ENCODE measurements around the gene POC1A.
"Not testable (repeated sequence)": the region's sequence is repeated elsewhere in the genome, so short reads cannot be mapped to it uniquely, and the experiment has no call there.

POC1A gene

DNA sequence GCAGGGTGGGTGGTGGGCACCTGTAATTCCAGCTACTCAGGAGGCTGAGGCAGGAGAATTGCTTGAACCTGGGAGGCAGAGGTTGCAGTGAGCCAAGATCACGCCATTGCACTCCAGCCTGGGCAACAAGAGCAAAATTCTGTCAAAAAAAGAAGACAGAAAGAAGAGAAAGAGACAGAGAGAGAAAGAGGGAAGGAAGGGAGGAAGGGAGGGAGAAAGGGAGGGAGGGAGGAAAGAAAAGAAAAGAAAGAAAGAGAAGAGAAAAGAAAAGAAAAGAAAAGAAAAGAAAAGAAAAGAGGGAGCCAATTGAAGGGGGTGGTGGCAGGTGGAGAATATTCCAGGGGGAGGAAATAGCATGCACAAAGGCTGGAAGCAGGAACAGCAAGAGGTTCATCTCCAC, 111.2 kb downstream of the POC1A start:
- H3K4me3 ChIP-seq (ENCODE audit: low read length in 2 of 2); H3K27ac ChIP-seq (ENCODE audit: low read length); H3K36me3 ChIP-seq (ENCODE audit: control insufficient read depth in 2 of 2, insufficient read depth in 2 of 2, low read length in 2 of 2); H3K9me3 ChIP-seq (ENCODE audit: control insufficient read depth in 2 of 2, low read length in 2 of 2); H3K9ac ChIP-seq (ENCODE audit: low read length in 2 of 2); H3K27me3 ChIP-seq (ENCODE audit: control insufficient read depth in 1 of 2, insufficient read depth in 2 of 2, low read length in 2 of 2): not testable (repeated sequence)
- H3K4me1 ChIP-seq (ENCODE audit: control insufficient read depth, insufficient read depth, low read length), result peaks cover 12% of the 10 kb centered on the region

DNA sequence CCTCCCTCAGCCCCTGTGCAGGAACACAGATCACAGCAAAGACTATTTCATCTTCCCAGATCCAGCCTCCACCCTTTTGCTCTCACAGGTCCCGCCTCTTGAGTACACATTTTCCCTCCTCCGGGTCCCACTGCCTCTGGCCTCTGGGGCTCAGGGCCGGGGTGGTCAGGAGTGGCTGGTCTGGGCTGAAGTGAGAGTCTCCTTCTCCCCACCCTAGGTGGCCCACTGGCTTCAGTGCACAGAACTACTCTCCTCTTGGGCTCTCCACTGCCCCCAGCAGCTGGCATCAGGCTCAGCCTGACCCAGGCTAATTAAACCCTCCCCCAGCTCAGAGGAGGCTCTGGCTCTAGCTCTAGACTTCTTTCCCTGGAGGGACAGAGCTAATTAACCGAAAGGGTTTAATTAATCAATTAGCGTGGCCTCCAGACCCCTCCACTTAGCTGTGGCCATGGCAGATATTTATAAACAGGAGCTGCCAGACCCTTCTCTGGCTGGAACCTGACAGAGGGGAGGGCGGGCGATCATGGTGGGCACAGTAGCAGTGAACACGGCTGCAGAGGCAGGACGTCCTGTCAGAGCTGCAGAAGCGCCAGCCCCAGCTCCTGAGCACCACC, 113.0 kb downstream of the POC1A start:
- Histone ChIP-seq H3K9ac (ENCODE audit: low read length in 2 of 2) (no peak overlapping the region), H3K36me3 (ENCODE audit: control insufficient read depth in 2 of 2, insufficient read depth in 2 of 2, low read length in 2 of 2) (no peaks in the 10 kb centered on the region), H3K27ac (ENCODE audit: low read length) (no peak overlapping the region), H3K27me3 (ENCODE audit: control insufficient read depth in 1 of 2, insufficient read depth in 2 of 2, low read length in 2 of 2) (no peaks in the 10 kb centered on the region), H3K9me3 (ENCODE audit: control insufficient read depth in 2 of 2, low read length in 2 of 2) (no peaks in the 10 kb centered on the region), H3K4me1 (ENCODE audit: control insufficient read depth, insufficient read depth, low read length) (peaks cover 3% of the 10 kb centered on the region), H3K4me3 (ENCODE audit: low read length in 2 of 2) (no peak overlapping the region)

DNA sequence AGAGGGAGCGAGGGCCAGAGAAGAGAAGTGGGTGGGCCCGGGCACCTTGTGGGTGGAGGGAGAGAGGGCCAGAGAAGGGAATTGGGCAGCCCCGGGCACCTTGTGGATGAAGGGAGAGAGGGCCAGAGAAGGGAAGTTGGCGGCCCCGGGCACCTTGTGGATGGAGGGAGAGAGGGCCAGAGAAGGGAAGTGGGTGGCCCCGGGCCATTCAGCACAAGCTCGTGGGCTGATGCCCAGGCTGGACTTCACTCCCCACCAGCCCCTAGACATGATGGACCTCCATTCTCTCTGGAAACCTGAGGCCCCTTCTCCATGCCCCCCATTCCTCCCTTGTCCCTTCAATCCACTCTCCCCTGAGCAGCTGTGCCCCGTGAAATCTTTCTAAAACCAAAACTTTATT, 113.6 kb downstream of the POC1A start:
- no peak overlapping the region for H3K9ac ChIP-seq (ENCODE audit: low read length in 2 of 2)
- H3K27me3 ChIP-seq (ENCODE audit: control insufficient read depth in 1 of 2, insufficient read depth in 2 of 2, low read length in 2 of 2), result no peaks in the 10 kb centered on the region
- no peaks in the 10 kb centered on the region for H3K9me3 ChIP-seq (ENCODE audit: control insufficient read depth in 2 of 2, low read length in 2 of 2)
- H3K4me1 ChIP-seq (ENCODE audit: control insufficient read depth, insufficient read depth, low read length), result peaks cover 3% of the 10 kb centered on the region
- no peak overlapping the region for H3K4me3 ChIP-seq (ENCODE audit: low read length in 2 of 2)
- no peaks in the 10 kb centered on the region for H3K36me3 ChIP-seq (ENCODE audit: control insufficient read depth in 2 of 2, insufficient read depth in 2 of 2, low read length in 2 of 2)
- H3K27ac ChIP-seq (ENCODE audit: low read length), result no peak overlapping the region

DNA sequence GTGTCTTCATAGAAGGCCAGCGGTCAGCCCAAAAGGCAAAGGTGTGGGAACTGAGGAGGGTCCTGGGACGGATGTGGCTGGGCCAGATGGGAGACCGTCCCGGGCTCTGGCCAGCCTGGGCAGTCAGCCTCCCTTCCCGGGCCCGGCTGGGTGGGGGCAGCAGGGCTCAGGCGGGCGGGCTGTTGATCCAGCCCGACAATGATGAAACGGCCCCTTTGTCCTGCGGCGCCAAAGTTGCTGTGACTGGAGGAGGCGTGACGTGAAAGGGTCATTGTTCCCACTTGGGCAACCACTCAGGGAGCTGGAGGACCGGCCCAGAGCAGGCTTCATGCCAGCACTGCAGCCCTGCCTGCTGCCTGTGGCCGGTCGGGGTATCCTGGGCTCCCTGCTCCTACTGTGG, 114.4 kb downstream of the POC1A start:
- Histone ChIP-seq H3K36me3 (ENCODE audit: control insufficient read depth in 2 of 2, insufficient read depth in 2 of 2, low read length in 2 of 2) (no peaks in the 10 kb centered on the region), H3K4me3 (ENCODE audit: low read length in 2 of 2) (no peak overlapping the region), H3K9ac (ENCODE audit: low read length in 2 of 2) (no peak overlapping the region), H3K27ac (ENCODE audit: low read length) (no peak overlapping the region), H3K27me3 (ENCODE audit: control insufficient read depth in 1 of 2, insufficient read depth in 2 of 2, low read length in 2 of 2) (no peaks in the 10 kb centered on the region), H3K4me1 (ENCODE audit: control insufficient read depth, insufficient read depth, low read length) (peaks cover 3% of the 10 kb centered on the region), H3K9me3 (ENCODE audit: control insufficient read depth in 2 of 2, low read length in 2 of 2) (no peaks in the 10 kb centered on the region)

DNA sequence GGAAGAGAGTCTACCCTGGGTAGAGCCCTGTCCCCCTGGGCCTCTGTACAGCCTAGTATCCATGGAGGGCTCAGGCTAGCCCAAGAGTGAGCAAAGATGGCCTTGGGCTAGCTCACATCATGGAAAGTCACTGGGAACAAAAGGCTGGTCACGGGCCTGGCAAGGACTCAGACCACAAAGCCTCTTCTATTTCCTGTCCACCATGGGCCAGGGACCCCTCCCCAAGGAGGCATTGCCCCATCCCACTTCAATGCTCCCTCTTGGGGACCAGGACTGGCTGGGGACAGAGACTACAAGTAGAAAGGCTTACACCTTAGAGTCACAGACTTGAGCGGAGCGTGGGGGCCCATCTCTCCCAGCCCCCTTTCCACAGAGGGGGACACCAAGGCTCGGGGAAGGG, 114.8 kb downstream of the POC1A start:
- peaks cover 3% of the 10 kb centered on the region for H3K4me1 ChIP-seq (ENCODE audit: control insufficient read depth, insufficient read depth, low read length)
- H3K9me3 ChIP-seq (ENCODE audit: control insufficient read depth in 2 of 2, low read length in 2 of 2), result no peaks in the 10 kb centered on the region
- no peak overlapping the region for H3K9ac ChIP-seq (ENCODE audit: low read length in 2 of 2)
- H3K4me3 ChIP-seq (ENCODE audit: low read length in 2 of 2), result no peak overlapping the region
- no peaks in the 10 kb centered on the region for H3K36me3 ChIP-seq (ENCODE audit: control insufficient read depth in 2 of 2, insufficient read depth in 2 of 2, low read length in 2 of 2)
- H3K27me3 ChIP-seq (ENCODE audit: control insufficient read depth in 1 of 2, insufficient read depth in 2 of 2, low read length in 2 of 2), result no peaks in the 10 kb centered on the region
- H3K27ac ChIP-seq (ENCODE audit: low read length), result no peak overlapping the region

DNA sequence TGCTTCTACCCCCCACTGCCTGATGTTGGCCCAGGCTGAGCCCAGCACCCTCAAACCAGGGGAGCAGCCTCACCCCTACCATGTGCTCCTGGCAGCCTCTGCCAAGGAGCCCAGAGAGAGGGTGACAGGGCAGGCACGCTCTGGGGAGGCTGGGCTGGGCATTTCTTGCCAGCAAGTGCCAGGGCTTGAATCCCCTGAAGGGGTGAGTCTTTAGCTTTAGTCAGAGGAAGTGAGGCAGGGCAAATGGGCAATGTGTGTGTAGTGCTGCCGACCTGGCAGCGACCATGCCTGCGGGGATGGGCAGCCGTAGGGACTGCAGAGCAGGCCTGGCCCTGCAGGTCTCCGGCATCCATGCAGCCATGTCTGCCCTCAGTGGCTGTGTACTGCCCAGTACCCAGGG, 116.0 kb downstream of the POC1A start:
- H3K4me1 ChIP-seq (ENCODE audit: control insufficient read depth, insufficient read depth, low read length), result no peaks in the 10 kb centered on the region
- H3K9ac ChIP-seq (ENCODE audit: low read length in 2 of 2), result no peak overlapping the region
- H3K36me3 ChIP-seq (ENCODE audit: control insufficient read depth in 2 of 2, insufficient read depth in 2 of 2, low read length in 2 of 2), result no peaks in the 10 kb centered on the region
- H3K27me3 ChIP-seq (ENCODE audit: control insufficient read depth in 1 of 2, insufficient read depth in 2 of 2, low read length in 2 of 2), result no peaks in the 10 kb centered on the region
- no peak overlapping the region for H3K4me3 ChIP-seq (ENCODE audit: low read length in 2 of 2)
- H3K9me3 ChIP-seq (ENCODE audit: control insufficient read depth in 2 of 2, low read length in 2 of 2), result no peaks in the 10 kb centered on the region
- no peak overlapping the region for H3K27ac ChIP-seq (ENCODE audit: low read length)

DNA sequence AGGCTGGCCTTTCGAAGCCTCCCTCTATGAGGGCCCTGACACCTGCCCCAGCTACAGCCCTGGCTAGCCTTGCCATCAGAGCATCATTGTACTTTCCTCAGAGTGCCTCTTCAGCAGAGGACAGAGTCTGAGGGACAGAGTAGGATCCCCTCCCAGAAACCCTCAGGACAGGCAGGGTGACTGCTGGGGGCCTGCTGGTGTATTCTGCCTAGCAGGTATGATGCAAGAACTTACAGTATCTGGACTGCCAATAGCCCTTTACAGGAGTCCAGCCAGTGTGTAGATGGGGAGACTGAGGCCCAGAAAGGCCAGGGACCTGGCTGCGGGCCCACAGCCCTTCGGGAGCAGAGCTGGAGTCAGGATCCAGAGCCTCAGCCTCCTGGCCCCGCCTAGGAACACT, 116.9 kb downstream of the POC1A start:
- no peak overlapping the region for H3K9ac ChIP-seq (ENCODE audit: low read length in 2 of 2)
- H3K9me3 ChIP-seq (ENCODE audit: control insufficient read depth in 2 of 2, low read length in 2 of 2), result no peaks in the 10 kb centered on the region
- no peaks in the 10 kb centered on the region for H3K27me3 ChIP-seq (ENCODE audit: control insufficient read depth in 1 of 2, insufficient read depth in 2 of 2, low read length in 2 of 2)
- no peaks in the 10 kb centered on the region for H3K36me3 ChIP-seq (ENCODE audit: control insufficient read depth in 2 of 2, insufficient read depth in 2 of 2, low read length in 2 of 2)
- H3K27ac ChIP-seq (ENCODE audit: low read length), result no peak overlapping the region
- no peaks in the 10 kb centered on the region for H3K4me1 ChIP-seq (ENCODE audit: control insufficient read depth, insufficient read depth, low read length)
- H3K4me3 ChIP-seq (ENCODE audit: low read length in 2 of 2), result no peak overlapping the region

DNA sequence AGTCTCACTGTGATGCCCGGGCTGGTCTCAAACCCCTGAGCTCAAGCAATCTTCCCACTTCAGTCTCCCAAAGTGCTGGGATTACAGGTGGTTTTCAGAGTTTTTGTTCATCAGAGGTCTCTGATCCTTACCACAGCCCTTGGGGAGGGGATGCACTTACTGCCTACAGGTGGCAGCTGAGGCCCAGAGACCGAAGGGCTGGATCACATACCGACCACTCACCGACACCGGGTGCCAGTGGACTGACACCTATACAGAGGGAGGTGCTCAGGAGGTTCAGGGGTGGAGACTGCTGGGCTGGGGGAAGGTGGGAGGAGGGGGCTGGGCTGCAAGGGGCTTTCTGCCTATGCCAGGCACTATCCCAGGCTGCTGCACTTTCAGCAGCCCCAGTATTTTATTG, 117.4 kb downstream of the POC1A start:
- Histone ChIP-seq H3K4me1 (ENCODE audit: control insufficient read depth, insufficient read depth, low read length) (no peaks in the 10 kb centered on the region), H3K27me3 (ENCODE audit: control insufficient read depth in 1 of 2, insufficient read depth in 2 of 2, low read length in 2 of 2) (no peaks in the 10 kb centered on the region), H3K36me3 (ENCODE audit: control insufficient read depth in 2 of 2, insufficient read depth in 2 of 2, low read length in 2 of 2) (no peaks in the 10 kb centered on the region), H3K9me3 (ENCODE audit: control insufficient read depth in 2 of 2, low read length in 2 of 2) (no peaks in the 10 kb centered on the region), H3K27ac (ENCODE audit: low read length) (no peak overlapping the region), H3K4me3 (ENCODE audit: low read length in 2 of 2) (no peak overlapping the region), H3K9ac (ENCODE audit: low read length in 2 of 2) (no peak overlapping the region)

DNA sequence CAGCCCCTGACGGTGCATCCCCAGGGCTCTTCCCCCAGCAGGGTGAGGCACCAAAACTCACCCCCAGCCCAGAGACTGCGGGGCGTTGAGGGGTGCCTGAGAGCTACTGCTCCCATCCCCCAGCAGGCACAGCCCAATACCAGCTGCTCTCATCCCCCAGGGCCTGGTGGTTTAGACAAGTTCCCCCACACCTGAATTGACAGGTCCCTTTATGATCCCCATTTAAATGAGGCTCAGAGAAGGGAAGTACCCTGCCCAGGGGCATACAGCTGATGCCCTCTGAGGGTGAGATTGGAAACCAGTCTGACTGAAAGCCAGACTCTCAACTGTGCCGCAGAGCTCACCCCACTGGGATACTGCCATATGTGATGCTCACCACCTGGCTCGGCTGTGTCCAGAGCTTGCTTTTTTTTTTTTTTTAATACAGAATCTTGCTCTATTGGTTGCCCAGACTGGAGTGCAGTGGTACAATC, 118.0 kb downstream of the POC1A start:
- Histone ChIP-seq H3K9ac (ENCODE audit: low read length in 2 of 2) (no peak overlapping the region), H3K4me3 (ENCODE audit: low read length in 2 of 2) (no peak overlapping the region), H3K27ac (ENCODE audit: low read length) (no peak overlapping the region), H3K4me1 (ENCODE audit: control insufficient read depth, insufficient read depth, low read length) (no peaks in the 10 kb centered on the region), H3K9me3 (ENCODE audit: control insufficient read depth in 2 of 2, low read length in 2 of 2) (no peaks in the 10 kb centered on the region), H3K27me3 (ENCODE audit: control insufficient read depth in 1 of 2, insufficient read depth in 2 of 2, low read length in 2 of 2) (no peaks in the 10 kb centered on the region), H3K36me3 (ENCODE audit: control insufficient read depth in 2 of 2, insufficient read depth in 2 of 2, low read length in 2 of 2) (no peaks in the 10 kb centered on the region)

DNA sequence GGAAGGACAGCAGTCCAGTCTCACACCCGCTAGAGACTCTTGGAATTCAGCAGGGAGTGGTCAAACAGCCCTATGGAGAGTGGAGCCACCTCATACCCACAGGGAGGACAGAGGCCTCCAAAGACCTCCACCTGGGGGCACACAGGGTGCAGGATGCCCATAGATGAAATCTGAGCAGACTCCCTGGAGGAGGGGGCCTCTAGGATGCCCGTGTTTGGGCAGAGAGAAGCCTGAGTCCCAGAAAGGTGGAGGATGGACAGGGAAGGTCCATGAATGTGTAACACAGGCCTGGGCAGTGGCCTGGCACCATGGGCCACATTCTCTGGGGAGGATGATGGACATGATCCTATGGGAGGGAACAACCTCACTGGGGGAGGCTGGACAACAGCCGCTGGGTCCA, 119.6 kb downstream of the POC1A start:
- Histone ChIP-seq H3K4me3 (ENCODE audit: low read length in 2 of 2) (no peak overlapping the region), H3K9me3 (ENCODE audit: control insufficient read depth in 2 of 2, low read length in 2 of 2) (no peaks in the 10 kb centered on the region), H3K4me1 (ENCODE audit: control insufficient read depth, insufficient read depth, low read length) (no peaks in the 10 kb centered on the region), H3K27ac (ENCODE audit: low read length) (no peak overlapping the region), H3K36me3 (ENCODE audit: control insufficient read depth in 2 of 2, insufficient read depth in 2 of 2, low read length in 2 of 2) (no peaks in the 10 kb centered on the region), H3K27me3 (ENCODE audit: control insufficient read depth in 1 of 2, insufficient read depth in 2 of 2, low read length in 2 of 2) (no peaks in the 10 kb centered on the region), H3K9ac (ENCODE audit: low read length in 2 of 2) (no peak overlapping the region)

DNA sequence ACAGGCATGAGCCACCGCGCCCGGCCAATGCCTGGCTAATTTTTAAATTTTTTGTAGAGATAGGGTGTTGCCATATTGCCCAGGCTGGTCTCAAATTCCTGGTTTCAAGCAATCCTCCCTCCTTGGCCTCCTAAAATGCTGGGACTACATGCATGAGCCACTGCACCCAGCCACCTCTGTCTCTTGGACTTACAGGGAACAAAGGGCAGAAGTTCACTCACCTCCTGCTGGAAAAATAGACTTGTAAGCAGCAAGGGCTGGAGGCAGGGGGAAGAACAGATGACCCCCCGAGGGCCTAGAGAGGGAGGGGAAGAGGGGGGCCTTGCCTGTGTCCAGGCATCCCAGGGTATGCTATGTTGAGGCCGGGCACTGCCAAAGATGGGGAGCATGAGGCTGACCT, 120.0 kb downstream of the POC1A start:
- Histone ChIP-seq H3K27me3 (ENCODE audit: control insufficient read depth in 1 of 2, insufficient read depth in 2 of 2, low read length in 2 of 2) (no peaks in the 10 kb centered on the region), H3K4me3 (ENCODE audit: low read length in 2 of 2) (no peak overlapping the region), H3K4me1 (ENCODE audit: control insufficient read depth, insufficient read depth, low read length) (no peaks in the 10 kb centered on the region), H3K9me3 (ENCODE audit: control insufficient read depth in 2 of 2, low read length in 2 of 2) (no peaks in the 10 kb centered on the region), H3K27ac (ENCODE audit: low read length) (no peak overlapping the region), H3K36me3 (ENCODE audit: control insufficient read depth in 2 of 2, insufficient read depth in 2 of 2, low read length in 2 of 2) (no peaks in the 10 kb centered on the region), H3K9ac (ENCODE audit: low read length in 2 of 2) (no peak overlapping the region)

Measured in stomach smooth muscle (tissue), 2 donors.